Sigmoid colon (tissue), 4 donors: ENCODE results near the gene NEDD9.

Experiments used
- CTCF ChIP-seq, 4 experiments: fragments of 450-650 bp in 3 of 4; fragments of 200-600 bp in 1 of 4; IDR thresholded peaks; one replicate each; pipeline ENCODE4 v1.5.1; 2016 to 2019; ENCODE audit warnings: antibody characterized with exemption in 4 of 4, mild to moderate bottlenecking in 3 of 4, moderate library complexity in 2 of 4
- POLR2AphosphoS5 ChIP-seq, 4 donors: sonication (generic); formaldehyde crosslinking; IDR thresholded peaks; one replicate each; pipeline ENCODE4 v1.6.1; 2017; ENCODE audit warnings: antibody characterized with exemption in 4 of 4

DNA sequence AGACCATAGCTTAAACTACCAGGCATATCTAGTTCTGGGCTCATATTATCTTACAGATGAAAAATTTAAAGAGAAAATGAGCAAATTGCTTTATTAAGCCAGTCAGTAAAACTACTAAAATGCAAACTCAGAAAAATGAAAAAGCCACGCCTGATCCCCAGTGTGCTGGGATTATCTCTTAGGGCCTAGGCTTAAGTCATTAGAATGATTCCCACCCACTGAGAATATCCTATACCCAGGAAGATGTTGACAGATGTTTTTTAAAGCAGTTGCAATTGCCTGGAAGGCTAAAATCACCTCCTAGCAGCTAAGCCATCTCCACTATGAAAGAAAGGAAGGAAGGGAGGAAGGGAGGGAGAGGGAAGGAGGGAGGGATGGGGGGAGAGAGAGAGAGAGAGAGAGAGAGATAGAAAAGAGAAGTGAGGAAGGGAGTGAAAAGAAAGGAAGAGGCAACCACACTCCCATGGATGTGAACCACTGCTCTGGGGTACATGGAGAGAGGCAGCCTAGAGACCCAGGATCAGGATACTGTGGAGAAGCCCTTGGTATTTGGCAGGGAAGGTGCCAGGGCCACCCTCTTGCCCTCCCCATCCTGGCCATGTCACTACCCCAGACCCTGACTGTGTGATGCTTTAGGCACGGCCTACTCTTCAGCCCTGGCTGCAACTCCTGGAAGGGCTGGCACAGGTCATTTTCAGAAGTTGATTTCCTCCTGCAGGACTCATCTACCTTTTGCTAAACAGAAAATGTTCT is 21.9 kb downstream of the NEDD9 start:
- TF ChIP-seq CTCF (IDR thresholded peaks at IDR 0.05): no peak
- no peak for TF ChIP-seq POLR2AphosphoS5 (IDR thresholded peaks at IDR 0.05)
